Heart right ventricle (tissue), 16 donors: ENCODE data around the gene ROR2. TPM values are rescaled to one million over a fixed set of nuclear protein-coding genes. Genes with fewer than 3 reads are reported as not detected.

Experiments
- ATAC-seq, 8 donors: fragments of 200-7000 bp; cut with Tn5 transposase; one replicate each; pipeline ENCODE4 v1.9.1; 2020; ENCODE audit warnings: mild to moderate bottlenecking in 8 of 8, moderate library complexity in 8 of 8, moderate number of reproducible peaks in 1 of 8
- DNase-seq, 2 donors: peaks; one replicate each; pipeline ENCODE4 v3.0.0-alpha.2; 2020
- H3K27ac ChIP-seq, 10 donors: fragments of 200-600 bp; sonication (generic) in 2 of 10; one replicate each; pipeline versions ENCODE4 v1.5.0 to v1.8.0; 2020 to 2022; ENCODE audit warnings: mild to moderate bottlenecking in 3 of 10
- H3K27me3 ChIP-seq, 7 donors: fragments of 200-600 bp; one replicate each; pipeline ENCODE4 v1.8.0; 2021 to 2022; ENCODE audit warnings: mild to moderate bottlenecking in 2 of 7
- H3K36me3 ChIP-seq, 9 donors: fragments of 200-600 bp; sonication (generic) in 1 of 9; one replicate each; pipeline versions ENCODE4 v1.5.0 to v1.8.0; 2020 to 2022; ENCODE audit warnings: mild to moderate bottlenecking in 2 of 9
- H3K4me1 ChIP-seq, 9 donors: fragments of 200-600 bp; sonication (generic) in 1 of 9; one replicate each; pipeline versions ENCODE4 v1.5.0 to v1.8.0; 2020 to 2022; ENCODE audit warnings: mild to moderate bottlenecking in 4 of 9
- H3K4me3 ChIP-seq, 10 donors: fragments of 200-600 bp; sonication (generic) in 2 of 10; one replicate each; pipeline versions ENCODE4 v1.5.0 to v1.8.0; 2020 to 2022; ENCODE audit warnings: mild to moderate bottlenecking in 7 of 10, moderate library complexity in 2 of 10
- H3K9me3 ChIP-seq, 11 donors: fragments of 200-600 bp in 10 of 11; sonication (generic) in 2 of 11; one replicate each; pipeline versions ENCODE4 v1.5.0 to v1.8.0; 2013 to 2022; ENCODE audit warnings: mild to moderate bottlenecking in 2 of 11, control low read depth in 1 of 11, moderate library complexity in 1 of 11
- CTCF ChIP-seq, 9 donors: fragments of 200-600 bp; sonication (generic) in 2 of 9; IDR thresholded peaks; one replicate each; pipeline versions ENCODE4 v1.5.0 to v1.8.0; 2021 to 2022; ENCODE audit warnings: antibody characterized with exemption in 9 of 9, mild to moderate bottlenecking in 5 of 9, moderate library complexity in 1 of 9
- WGBS, 2 donors: extraction: QIAGEN DNeasy Blood & Tissue Kit; methylation state at CpG; one replicate each; pipeline ENCODE4 v1.1.7; 2013; ENCODE audit warnings: inconsistent platforms in 1 of 2; 5-methylcytosine and 5-hydroxymethylcytosine counted together
- intact Hi-C, 10 donors: fragments of 100-400 bp; cut with DNase I; formaldehyde crosslinking; loops; one replicate each; pipeline versions ENCODE4 v1.11.1 to v1.14.2; 2022
- polyA plus RNA-seq, 2 donors: library from polyadenylated mRNA; stranded (reverse); fragments of 200-250 nt; gene quantifications; one replicate each; pipeline ENCODE4 v1.2.3, GENCODE V29; 2013
- total RNA-seq, 10 donors: library from RNA; stranded (reverse); fragmentation: NEBNext Ultra II Directional in 3 of 10; extraction: Animal tissue kit (Norgen Biotek cat#: 25700) in 3 of 10; gene quantifications; one replicate each; pipeline versions ENCODE4 v1.2.1 to v1.2.4, GENCODE V29; 2021 to 2023
- donor health status: Arrhythmogenic right ventricular cardiomyopathy.
- donor health status: ischemic (EF 13 %, LVEDD 7.1; RV severe dilation, severe dysfunction).
- donor health status: healthy with polysubstance abuse.
- donor health status: DM: no; HTN: yes; CAD: no.
- donor health status: DM: no; HTN: no; CAD: no.
- donor health status: ischemic (EF 25% LVEDD 6.9; RV normal size, moderate dysfunction).
- donor health status: ischemic (EF 25% LVEDD 5.7; RV mildly dilated, moderate dysfunction).
- donor health status: healthy.
- donor health status: DM: yes; HTN: yes; CAD: no.
- donor health status: Ischemic cardiomyopathy.
- donor health status: ischemic (EF 35%, LVEDD 5.7; RV mildly dilated, moderate dysfunction).
- donor health status: nonischemic (EF 11% LVEDD 7.7; RV severe dilation, severe dysfunction).
- donor health status: DM: yes; HTN: yes; CAD: no.
- donor health status: PGD.
- donor health status: ischemic (EF 29% LVEDD 5.4; RV normal size, mild dysfunction).
- donor health status: nonischemic (EF 23%, LVEDD 6.1; RV moderate dilation, normal function).

Gene ROR2
- total and polyA plus RNA-seq, 12 donors = 0.11 to 1.4 (median 0.47) TPM

- Histone ChIP-seq H3K27me3 (peaks cover 0 to 11% (median 0%) of the 10 kb centered on the region in 7 donors), H3K4me3 (no peak overlapping the region), H3K36me3 (no peaks in the 10 kb centered on the region), H3K4me1 (no peaks in the 10 kb centered on the region), H3K27ac (no peak overlapping the region), H3K9me3 (no peaks in the 10 kb centered on the region)
- 84% methylated on average over 5 of the region's 5 CpGs for WGBS, 2 donors
- DNase-seq = no peak
- intact Hi-C loops = no loop called here
- no peak for ATAC-seq
- TF ChIP-seq CTCF (IDR thresholded peaks at IDR 0.05) = no peak
These were observed 145.0 kb downstream of the ROR2 start for GRCh38 chr9:91805031-91805430.

- Histone ChIP-seq H3K27ac (no peak overlapping the region), H3K36me3 (no peaks in the 10 kb centered on the region), H3K4me3 (no peak overlapping the region), H3K9me3 (no peaks in the 10 kb centered on the region), H3K27me3 (peaks cover 0 to 15% (median 0%) of the 10 kb centered on the region in 7 donors), H3K4me1 (no peaks in the 10 kb centered on the region)
- no peak for DNase-seq
- ATAC-seq = no peak
- TF ChIP-seq CTCF (IDR thresholded peaks at IDR 0.05) = no peak
- intact Hi-C loops = no loop called here
- WGBS, 2 donors = 81 to 84% methylated on average over 13 of the region's 13 CpGs
These were observed 145.9 kb downstream of the ROR2 start for GRCh38 chr9:91803970-91804752.

DNA sequence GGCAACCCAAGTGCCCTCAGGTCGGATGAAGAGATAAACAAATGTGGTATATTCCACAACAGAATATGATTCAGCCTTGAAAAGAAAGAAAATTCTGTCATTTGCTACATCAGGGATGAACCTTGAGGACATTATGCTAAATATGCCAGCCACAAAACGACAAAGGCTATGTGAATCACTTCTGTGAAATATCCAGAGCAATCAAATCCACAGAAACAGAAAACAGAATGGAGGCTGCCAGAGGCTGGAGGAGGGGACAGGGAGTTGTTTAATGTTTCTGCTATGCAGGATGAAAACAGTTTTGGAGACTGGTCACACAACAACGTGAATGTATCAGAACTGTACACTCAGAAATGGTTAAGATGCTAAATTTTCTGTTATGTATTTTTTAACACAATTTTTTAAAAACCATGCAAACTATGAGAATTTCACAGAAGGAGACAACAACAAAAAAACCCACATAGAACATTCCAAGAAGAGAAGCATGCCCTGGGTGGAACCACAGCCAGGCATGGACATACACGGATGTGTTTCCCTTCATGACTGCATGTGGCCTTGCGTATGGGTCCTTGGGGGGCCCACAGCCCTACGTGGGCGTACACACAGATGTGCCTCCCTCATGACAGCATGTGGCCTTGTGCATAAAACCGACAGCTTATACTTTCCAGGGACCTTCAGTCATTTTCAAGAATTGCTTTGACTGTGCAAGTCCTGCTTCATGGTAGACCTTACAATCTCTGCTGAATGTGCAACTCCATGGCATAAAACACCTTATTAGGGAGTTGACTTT is 146.7 kb downstream of the ROR2 start:
- ATAC-seq (no peak), DNase-seq (no peak)
- H3K4me1 ChIP-seq = no peaks in the 10 kb centered on the region
- H3K27me3 ChIP-seq = peaks cover 0 to 15% (median 0%) of the 10 kb centered on the region in 7 donors
- no peaks in the 10 kb centered on the region for H3K9me3 ChIP-seq
- H3K4me3 ChIP-seq = no peak overlapping the region
- no peak overlapping the region for H3K27ac ChIP-seq
- 69 to 71% methylated on average over 8 of the region's 8 CpGs for WGBS, 2 donors
- intact Hi-C loops = no loop called here
- TF ChIP-seq CTCF (IDR thresholded peaks at IDR 0.05) = no peak
- no peaks in the 10 kb centered on the region for H3K36me3 ChIP-seq

GRCh38 chr9:91802391-91802790 is 147.6 kb downstream of the ROR2 start:
- 91% methylated on average over 5 of the region's 5 CpGs for WGBS, 2 donors
- Histone ChIP-seq H3K9me3 (no peaks in the 10 kb centered on the region), H3K4me3 (no peak overlapping the region), H3K27me3 (peaks cover 0 to 15% (median 0%) of the 10 kb centered on the region in 7 donors), H3K4me1 (no peaks in the 10 kb centered on the region), H3K36me3 (no peaks in the 10 kb centered on the region), H3K27ac (no peak overlapping the region)
- DNase-seq = no peak
- no peak for ATAC-seq
- intact Hi-C loops = no loop called here
- no peak for TF ChIP-seq CTCF (IDR thresholded peaks at IDR 0.05)
